Measurements from ENCODE around the gene RBM15.

GRCh38 chr1:110375490-110375889 is 36.3 kb downstream of the RBM15 start:
- no peak for TF ChIP-seq CTCF (IDR thresholded peaks at IDR 0.05)
- no peak for TF ChIP-seq POLR2A (IDR thresholded peaks at IDR 0.05)
